Neural progenitor cell (in vitro differentiated cells): ENCODE results near the gene TEX19. TPM values are rescaled to one million over a fixed set of nuclear protein-coding genes. Genes with fewer than 3 reads are reported as not detected.
"Not testable (repeated sequence)": the region's sequence is repeated elsewhere in the genome, so short reads cannot be mapped to it uniquely, and the experiment has no call there.

ENCODE experiments used
- DNase-seq: peaks from one replicate; pipeline ENCODE4 v3.0.0-alpha.2; 2016; ENCODE audit warnings: low spot score
- H2AFZ ChIP-seq: fragments of 200-600 bp; sonication (generic); replicated peaks from 2 replicates; pipeline ENCODE4 v1.6.1; 2016; ENCODE audit warnings: antibody characterized with exemption
- H3F3A ChIP-seq: fragments of 200-600 bp; sonication (generic); 2 replicates; pipeline ENCODE4 v1.6.1; 2016; ENCODE audit warnings: antibody characterized with exemption, low read depth
- H3K27ac ChIP-seq: fragments of 200-600 bp; sonication (generic); 2 replicates; pipeline ENCODE4 v1.5.1; 2016; ENCODE audit warnings: mild to moderate bottlenecking
- H3K27me3 ChIP-seq: fragments of 200-600 bp; sonication (generic); 2 replicates; pipeline ENCODE4 v1.6.1; 2016; ENCODE audit warnings: mild to moderate bottlenecking, moderate library complexity
- H3K36me3 ChIP-seq: fragments of 200-600 bp; sonication (generic); 2 replicates; pipeline ENCODE4 v1.5.1; 2016
- H3K4me1 ChIP-seq: fragments of 200-600 bp; sonication (generic); 2 replicates; pipeline ENCODE4 v1.6.1; 2016; ENCODE audit warnings: mixed run types
- H3K4me2 ChIP-seq: fragments of 200-600 bp; sonication (generic); 2 replicates; pipeline ENCODE4 v1.6.1; 2016
- H3K4me3 ChIP-seq: fragments of 200-600 bp; sonication (generic); 2 replicates; pipeline ENCODE4 v1.5.1; 2016
- H3K79me2 ChIP-seq: fragments of 200-600 bp; sonication (generic); 2 replicates; pipeline ENCODE4 v1.6.1; 2016; ENCODE audit warnings: low read depth
- H3K9ac ChIP-seq: fragments of 200-600 bp; sonication (generic); 2 replicates; pipeline ENCODE4 v1.6.1; 2016
- H3K9me3 ChIP-seq: fragments of 200-600 bp; sonication (generic); 2 replicates; pipeline ENCODE4 v1.5.1; 2016; ENCODE audit warnings: low read depth
- H4K20me1 ChIP-seq: fragments of 200-600 bp; sonication (generic); 2 replicates; pipeline ENCODE4 v1.6.1; 2016; ENCODE audit warnings: low read depth
- H3K27ac Mint-ChIP-seq: 3 replicates; pipeline ENCODE4 v1.8.0; 2021; ENCODE audit warnings: mixed read lengths
- H3K27me3 Mint-ChIP-seq: 2 replicates; pipeline ENCODE4 v1.8.0; 2022; ENCODE audit warnings: low read depth, mild to moderate bottlenecking, inconsistent platforms, moderate library complexity, mixed read lengths; ENCODE audit not compliant: insufficient read depth
- H3K36me3 Mint-ChIP-seq: 3 replicates; pipeline ENCODE4 v1.8.0; 2021; ENCODE audit warnings: mixed read lengths
- H3K4me1 Mint-ChIP-seq: 3 replicates; pipeline ENCODE4 v1.8.0; 2021; ENCODE audit warnings: mixed read lengths
- H3K4me3 Mint-ChIP-seq: 3 replicates; pipeline ENCODE4 v1.8.0; 2021; ENCODE audit warnings: mild to moderate bottlenecking, moderate library complexity, mixed read lengths
- H3K9me3 Mint-ChIP-seq: 3 replicates; pipeline ENCODE4 v1.8.0; 2020; ENCODE audit warnings: mixed read lengths
- CTCF ChIP-seq: fragments of 200-600 bp; sonication (generic); IDR thresholded peaks from 2 replicates; pipeline ENCODE4 v1.5.1; 2017; ENCODE audit warnings: antibody characterized with exemption, mild to moderate bottlenecking
- EZH2 ChIP-seq: fragments of 200-600 bp; sonication (generic); IDR thresholded peaks from 2 replicates; pipeline ENCODE4 v1.6.1; 2017; ENCODE audit warnings: antibody characterized with exemption, mild to moderate bottlenecking, moderate library complexity
- EZH2phosphoT487 ChIP-seq: fragments of 200-600 bp; sonication (generic); IDR thresholded peaks from 2 replicates; pipeline ENCODE4 v1.6.1; 2017; ENCODE audit warnings: antibody characterized with exemption
- total RNA-seq: library from RNA; depleted of rRNA; stranded (reverse); fragments of >200 nt; gene quantifications from 2 replicates; pipeline ENCODE4 v1.2.3, GENCODE V29; 2015; ENCODE audit warnings: low replicate concordance

Gene TEX19
- total RNA-seq, 1 donor from 2014 or later: not detected

- H3K27me3 Mint-ChIP-seq: peaks cover 3% of the 10 kb centered on the region
- no peaks in the 10 kb centered on the region for H3K36me3 ChIP-seq
- no peaks in the 10 kb centered on the region for H3K79me2 ChIP-seq
- H4K20me1 ChIP-seq: no peaks in the 10 kb centered on the region
- no peak overlapping the region for H2AFZ ChIP-seq
- H3K4me1 ChIP-seq: peaks cover 5% of the 10 kb centered on the region
- H3K27ac ChIP-seq: no peak overlapping the region
- peaks cover 5% of the 10 kb centered on the region for H3K27me3 ChIP-seq
- peak; percentile 40 for DNase-seq
- H3K27ac Mint-ChIP-seq: peak overlapping the region; percentile 46
- no peak overlapping the region for H3K4me2 ChIP-seq
- H3K4me3 Mint-ChIP-seq: no peak overlapping the region
- H3K9me3 Mint-ChIP-seq: peaks cover 2% of the 10 kb centered on the region
- peaks cover 13% of the 10 kb centered on the region for H3F3A ChIP-seq
- no peaks in the 10 kb centered on the region for H3K9me3 ChIP-seq
- no peaks in the 10 kb centered on the region for H3K36me3 Mint-ChIP-seq
- no peak overlapping the region for H3K4me3 ChIP-seq
- H3K4me1 Mint-ChIP-seq: peaks cover 16% of the 10 kb centered on the region
- TF ChIP-seq EZH2 (no peak), CTCF (no peak), EZH2phosphoT487 (no peak)
- H3K9ac ChIP-seq: no peak overlapping the region
These were observed 2.1 kb upstream of the TEX19 start for GRCh38 chr17:82356845-82357355.

GRCh38 chr17:82357394-82357793, 1.7 kb upstream of the TEX19 start:
- Histone ChIP-seq H4K20me1 (no peaks in the 10 kb centered on the region), H3K9me3 (no peaks in the 10 kb centered on the region), H3K36me3 (no peaks in the 10 kb centered on the region), H2AFZ (no peak overlapping the region), H3F3A (peaks cover 13% of the 10 kb centered on the region), H3K79me2 (no peaks in the 10 kb centered on the region), H3K9ac (no peak overlapping the region), H3K27ac (no peak overlapping the region), H3K4me2 (no peak overlapping the region), H3K27me3 (peaks cover 5% of the 10 kb centered on the region), H3K4me3 (no peak overlapping the region), H3K4me1 (peaks cover 5% of the 10 kb centered on the region)
- Mint-ChIP-seq H3K27ac (no peak overlapping the region), H3K4me1 (peaks cover 16% of the 10 kb centered on the region), H3K9me3 (peaks cover 2% of the 10 kb centered on the region), H3K4me3 (no peak overlapping the region), H3K36me3 (no peaks in the 10 kb centered on the region), H3K27me3 (peaks cover 3% of the 10 kb centered on the region)
- TF ChIP-seq EZH2phosphoT487: no peak
- no peak for TF ChIP-seq CTCF
- no peak for TF ChIP-seq EZH2
- DNase-seq: no peak

GRCh38 chr17:82359451-82360074, 516 bp downstream of the TEX19 start:
- not testable (repeated sequence) for H3K9me3 Mint-ChIP-seq, H3K4me3 ChIP-seq, H3K4me2 ChIP-seq, H3K27me3 ChIP-seq, H3K9me3 ChIP-seq, H3K36me3 ChIP-seq, H3K4me3 Mint-ChIP-seq, H4K20me1 ChIP-seq, DNase-seq, H3K79me2 ChIP-seq, H3K27ac Mint-ChIP-seq, H3K4me1 ChIP-seq, H3K27me3 Mint-ChIP-seq, H2AFZ ChIP-seq, H3K36me3 Mint-ChIP-seq, H3K9ac ChIP-seq, H3K27ac ChIP-seq
- peaks cover 13% of the 10 kb centered on the region for H3F3A ChIP-seq
- H3K4me1 Mint-ChIP-seq: peaks cover 24% of the 10 kb centered on the region

- Histone ChIP-seq H3K79me2 (no peaks in the 10 kb centered on the region), H3F3A (peaks cover 16% of the 10 kb centered on the region), H3K27ac (no peak overlapping the region), H2AFZ (no peak overlapping the region), H4K20me1 (no peaks in the 10 kb centered on the region), H3K9me3 (no peaks in the 10 kb centered on the region), H3K4me1 (peaks cover 17% of the 10 kb centered on the region), H3K27me3 (peaks cover 5% of the 10 kb centered on the region), H3K4me2 (no peak overlapping the region), H3K9ac (no peak overlapping the region), H3K4me3 (no peak overlapping the region), H3K36me3 (no peaks in the 10 kb centered on the region)
- no peaks in the 10 kb centered on the region for H3K9me3 Mint-ChIP-seq
- no peak for DNase-seq
- H3K4me3 Mint-ChIP-seq: no peak overlapping the region
- TF ChIP-seq CTCF (no peak), EZH2phosphoT487 (no peak), EZH2 (no peak)
- no peaks in the 10 kb centered on the region for H3K36me3 Mint-ChIP-seq
- H3K27ac Mint-ChIP-seq: peak overlapping the region; percentile 59
- no peaks in the 10 kb centered on the region for H3K27me3 Mint-ChIP-seq
- peaks cover 34% of the 10 kb centered on the region for H3K4me1 Mint-ChIP-seq
These were observed 3.0 kb downstream of the TEX19 start for GRCh38 chr17:82361885-82362633.
